Measurements from ENCODE around the gene ARHGAP21.

GRCh38 chr10:24708081-24708480 lies 15.6 kb downstream of the ARHGAP21 start:
- no peak for TF ChIP-seq CTCF (conservative IDR thresholded peaks at IDR 0.05; ENCODE audit: low read depth in 2 of 2)
- no peak for TF ChIP-seq ZNF331 (CRISPR knock-in tag; IDR thresholded peaks at IDR 0.05; ENCODE audit: low read depth)
- TF ChIP-seq ZNF114 (CRISPR knock-in tag; IDR thresholded peaks at IDR 0.05), result no peak
- TF ChIP-seq EZH2phosphoT487 (IDR thresholded peaks at IDR 0.05; ENCODE audit: unreplicated experiment), result no peak
- no peak for TF ChIP-seq CREB1 (CRISPR knock-in tag; IDR thresholded peaks at IDR 0.05; ENCODE audit: low read depth)
- TF ChIP-seq EZH2 (IDR thresholded peaks at IDR 0.05; ENCODE audit: low read depth, unreplicated experiment), result no peak
- no peak for TF ChIP-seq NANOG (IDR thresholded peaks at IDR 0.05; ENCODE audit: borderline replicate concordance)
- no peak for TF ChIP-seq POLR2AphosphoS5 (IDR thresholded peaks at IDR 0.05; ENCODE audit: low read depth)
- TF ChIP-seq REST (IDR thresholded peaks at IDR 0.05; ENCODE audit: unreplicated experiment), result no peak

Measured in GM23338 (cell line).